CD4-positive, alpha-beta T cell treated with Interleukin-12 subunit alpha and Interleukin-12 subunit beta, for 1 hour (primary cell): ENCODE measurements around the gene ASB10.

Experiments used
- DNase-seq: peaks from one replicate; pipeline ENCODE4 v3.0.0-alpha.2; 2020

ASB10 gene

DNA sequence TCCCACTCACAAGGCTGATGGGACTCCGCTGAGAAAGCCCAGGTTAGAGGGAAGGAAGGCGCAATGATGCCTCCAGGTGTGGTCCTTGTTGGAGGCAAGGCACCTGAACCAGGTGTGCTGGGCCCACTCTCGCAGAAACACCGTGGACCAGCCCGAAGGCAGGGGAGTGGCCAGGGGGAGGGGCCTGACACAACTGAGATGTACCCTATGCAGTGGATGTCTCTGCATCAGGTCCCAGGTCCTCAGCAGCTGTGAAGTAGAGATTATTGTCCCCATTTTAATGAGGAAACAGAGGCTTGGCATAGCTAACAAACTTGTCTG, 51.6 kb downstream of the ASB10 start:
- DNase-seq, result no peak

DNA sequence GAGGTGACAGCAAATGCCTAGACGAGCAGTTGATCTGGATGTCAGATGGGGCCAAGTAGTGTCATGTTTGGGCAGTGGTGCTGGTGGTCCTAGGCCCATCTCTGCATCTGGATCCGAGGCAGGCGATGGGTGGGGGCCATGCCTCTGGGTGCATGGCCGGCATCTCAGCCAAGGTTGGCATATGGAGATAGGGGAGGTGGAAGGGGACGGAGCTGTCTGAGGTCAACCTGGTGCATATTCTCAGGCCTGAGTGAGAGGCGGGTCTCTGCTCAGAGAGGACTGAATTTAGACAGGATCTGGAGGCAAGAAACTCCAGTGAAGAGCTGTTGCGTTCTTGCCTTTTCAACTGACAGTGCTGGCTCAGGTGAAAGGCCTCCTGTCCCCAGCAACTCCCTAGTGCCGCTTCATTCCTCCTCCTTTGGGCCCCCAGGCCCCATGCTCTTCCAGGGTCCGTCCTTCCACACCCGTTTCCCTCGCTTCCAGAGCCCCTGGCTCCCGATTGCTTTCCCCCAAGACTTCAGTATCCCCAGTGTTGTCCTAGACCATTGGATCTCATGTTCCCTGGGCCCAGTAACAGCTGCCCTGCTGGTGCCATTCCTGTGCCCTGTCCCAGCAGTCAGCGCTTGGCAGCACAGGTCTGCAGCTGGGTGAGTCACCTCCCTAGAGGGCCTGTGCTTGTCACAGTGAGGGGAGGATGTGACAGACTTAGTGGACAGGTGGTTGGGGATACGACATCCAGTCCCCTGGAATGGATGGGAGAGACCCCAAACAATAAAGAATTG, 52.1 kb downstream of the ASB10 start:
- no peak for DNase-seq

DNA sequence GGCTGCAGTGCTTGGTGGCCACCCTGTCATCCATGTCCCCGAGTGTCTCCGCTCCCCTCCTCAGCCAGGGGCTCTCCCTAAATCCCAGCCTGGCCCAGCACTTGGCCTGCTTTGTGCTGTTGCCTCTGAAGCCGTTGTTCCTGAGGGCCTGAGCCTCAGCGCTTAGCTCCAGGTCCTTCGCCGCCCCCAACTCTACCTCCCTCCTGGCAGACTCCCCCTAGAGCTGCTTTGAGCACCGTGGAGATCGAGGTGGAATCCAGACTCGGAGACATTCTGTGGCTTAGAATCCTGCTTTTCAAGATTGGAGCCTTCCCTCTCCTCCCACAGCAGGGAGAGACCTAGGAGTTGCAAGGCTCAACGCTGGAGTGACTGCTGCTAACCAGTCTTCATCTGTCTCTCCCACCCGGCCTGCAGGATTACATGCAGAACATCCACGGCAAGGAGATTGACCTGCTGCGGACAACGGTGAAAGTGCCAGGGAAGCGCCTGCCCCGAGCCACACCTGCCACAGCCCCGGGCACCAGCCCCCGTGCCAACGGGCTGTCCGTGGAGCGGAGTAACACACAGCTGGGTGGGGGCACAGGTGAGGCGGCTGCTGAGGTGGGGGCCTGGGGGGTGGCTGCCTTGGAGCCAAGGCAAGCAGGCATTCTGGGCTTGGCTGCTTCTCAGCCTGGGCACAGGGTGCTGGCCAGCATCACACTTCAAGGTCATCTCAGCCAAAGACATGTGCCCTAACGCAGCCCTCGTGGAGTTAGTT, 52.9 kb downstream of the ASB10 start:
- DNase-seq, result no peak

- no peak for DNase-seq
These were observed 53.6 kb downstream of the ASB10 start for GRCh38 chr7:151133266-151133985.

DNA sequence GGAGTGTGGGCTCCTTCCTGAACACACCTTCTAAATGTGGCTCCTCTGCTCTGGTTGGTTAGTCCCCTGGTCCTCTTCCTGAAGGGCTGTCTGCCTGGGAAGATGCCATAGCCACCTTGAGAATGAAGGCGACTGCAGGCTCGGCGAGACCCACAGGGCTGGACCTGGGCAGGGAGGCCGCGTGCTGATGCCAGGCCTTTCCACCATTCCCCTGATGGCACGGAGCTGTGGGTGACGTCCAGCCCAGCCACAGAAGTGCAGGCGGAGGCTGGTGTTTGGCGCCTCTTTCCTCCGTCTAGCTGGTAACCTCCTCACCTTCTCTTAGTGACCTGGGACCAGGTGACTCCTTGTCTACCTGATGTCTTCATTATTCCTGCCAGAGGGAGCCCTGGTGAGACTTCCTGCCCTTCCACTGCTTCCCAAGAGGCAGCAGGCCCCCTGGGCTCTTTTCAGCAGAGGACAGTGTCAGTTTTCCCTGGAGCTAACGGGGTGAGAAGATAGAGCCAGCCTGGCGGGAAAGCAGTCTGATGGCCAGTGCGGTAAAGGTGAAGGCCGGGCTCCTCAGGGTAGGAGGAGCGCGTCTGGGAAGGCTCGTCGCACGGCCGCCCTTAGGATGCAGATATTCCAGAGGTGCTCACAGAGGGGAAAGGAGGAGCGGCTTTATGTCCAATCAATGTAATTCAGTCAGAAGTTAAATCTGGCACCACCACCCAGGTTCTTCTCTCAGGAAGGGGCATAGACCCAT, 54.4 kb downstream of the ASB10 start:
- no peak for DNase-seq

DNA sequence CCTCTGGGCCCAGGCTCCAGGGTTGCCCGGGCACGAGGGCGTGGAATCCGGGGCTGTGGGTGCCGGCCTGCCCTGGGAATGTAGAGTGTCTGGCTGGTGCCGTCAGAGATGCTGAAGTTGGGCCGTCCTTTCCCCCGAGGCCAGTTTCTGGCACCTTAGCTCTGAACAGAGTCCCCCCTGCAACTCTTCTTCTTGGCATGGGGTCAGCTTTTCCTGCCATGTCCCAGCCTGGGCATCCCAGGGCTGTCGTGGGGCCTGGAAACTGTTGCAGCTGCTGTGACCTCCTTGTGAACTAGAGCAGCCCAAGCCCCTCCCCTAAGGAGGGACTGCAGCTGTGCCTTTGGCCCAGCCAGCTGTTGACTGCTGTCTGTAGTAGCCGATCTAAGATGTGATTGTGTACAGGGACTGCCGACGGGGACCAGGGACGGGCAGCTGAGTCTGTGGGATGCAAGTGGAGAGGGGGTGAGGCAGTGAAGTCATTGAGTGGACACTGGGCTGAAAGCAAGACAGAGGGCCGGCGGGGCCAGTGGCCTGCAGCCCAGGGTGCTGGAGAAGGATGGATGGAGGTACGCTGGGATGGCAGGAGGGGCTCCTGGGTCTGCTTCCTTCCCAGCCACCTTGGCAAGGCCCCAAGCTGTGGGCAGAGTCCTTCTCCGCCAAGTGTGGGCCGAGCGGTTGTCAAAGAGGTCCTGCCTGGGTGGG, 55.3 kb downstream of the ASB10 start:
- no peak for DNase-seq

- no peak for DNase-seq
These were observed 55.8 kb downstream of the ASB10 start for GRCh38 chr7:151131224-151131591.

DNA sequence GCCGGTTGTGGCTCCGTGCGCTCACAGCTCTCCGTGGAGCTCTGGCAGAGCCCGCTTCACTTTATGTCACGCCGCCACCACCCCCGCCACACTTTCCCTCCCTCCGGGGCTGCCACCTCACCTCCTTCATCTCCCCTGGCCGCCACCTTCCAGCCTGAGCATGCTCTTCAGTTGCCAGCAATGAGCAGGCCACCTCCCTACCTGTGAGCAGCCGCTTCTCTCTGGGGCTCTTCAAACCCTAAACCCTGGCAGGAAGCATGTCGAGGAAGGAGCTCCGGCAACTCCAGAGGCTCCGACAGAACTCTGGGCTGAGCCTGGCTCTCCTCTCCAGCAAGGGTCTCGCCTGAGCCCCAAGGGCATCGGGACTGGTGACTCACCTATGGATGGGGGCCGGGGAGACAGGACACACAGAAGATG, 56.3 kb downstream of the ASB10 start:
- no peak for DNase-seq

GRCh38 chr7:151129960-151130591, 57.0 kb downstream of the ASB10 start:
- no peak for DNase-seq

GRCh38 chr7:151129117-151129959, 57.7 kb downstream of the ASB10 start:
- no peak for DNase-seq

DNA sequence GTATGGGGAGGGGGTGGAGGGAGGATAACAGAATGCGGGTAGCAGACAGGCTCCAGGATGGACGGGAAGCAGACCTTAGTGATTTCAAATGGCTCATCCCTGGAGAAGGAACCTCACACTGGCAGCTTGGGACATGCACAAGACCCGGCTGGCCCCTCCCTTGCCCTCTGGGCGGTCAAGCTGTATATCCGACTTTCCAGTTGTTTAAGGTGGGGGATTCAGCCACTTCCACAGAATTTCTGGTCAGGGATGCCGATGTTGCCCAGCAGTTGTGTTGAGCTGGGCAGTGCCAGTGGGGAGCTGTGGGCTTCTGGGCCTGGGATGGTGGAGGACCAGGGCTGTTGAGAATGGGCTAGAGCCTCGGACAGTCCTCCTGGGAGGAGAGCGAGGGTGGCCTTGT, 58.3 kb downstream of the ASB10 start:
- DNase-seq, result no peak

GRCh38 chr7:151128144-151128543, 58.9 kb downstream of the ASB10 start:
- DNase-seq, result no peak

DNA sequence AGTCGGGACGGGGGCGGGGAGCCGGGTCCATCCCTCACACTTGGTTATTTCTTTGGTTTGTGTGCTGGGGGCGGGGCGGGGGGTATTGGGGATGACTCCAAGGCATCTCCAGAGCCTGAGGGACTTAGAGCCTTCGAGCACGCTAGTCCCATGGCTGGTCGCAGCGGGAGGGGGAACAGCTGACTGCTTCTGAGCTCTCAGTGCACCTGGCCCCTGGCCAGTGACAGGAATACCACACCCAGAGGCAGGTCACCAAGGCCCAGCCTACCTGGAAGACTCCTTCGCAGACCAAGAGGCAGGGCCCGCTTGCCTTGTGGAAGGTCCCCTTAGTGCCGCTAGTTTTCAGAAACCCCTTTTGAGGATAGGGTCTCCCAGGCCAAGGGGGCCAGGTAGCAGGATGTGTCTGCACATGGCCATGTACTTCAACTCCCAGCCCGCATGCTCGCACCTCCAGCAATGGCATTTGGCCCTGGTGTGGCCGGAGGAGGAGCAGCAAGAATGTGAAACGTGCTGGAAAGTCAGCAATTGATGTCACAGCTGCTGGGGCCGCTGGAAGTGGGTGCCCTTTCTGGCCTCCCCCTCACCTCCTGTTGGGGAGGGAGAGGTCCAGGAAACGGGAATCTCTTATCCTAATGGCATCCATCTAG, 60.4 kb downstream of the ASB10 start:
- DNase-seq, result no peak

DNA sequence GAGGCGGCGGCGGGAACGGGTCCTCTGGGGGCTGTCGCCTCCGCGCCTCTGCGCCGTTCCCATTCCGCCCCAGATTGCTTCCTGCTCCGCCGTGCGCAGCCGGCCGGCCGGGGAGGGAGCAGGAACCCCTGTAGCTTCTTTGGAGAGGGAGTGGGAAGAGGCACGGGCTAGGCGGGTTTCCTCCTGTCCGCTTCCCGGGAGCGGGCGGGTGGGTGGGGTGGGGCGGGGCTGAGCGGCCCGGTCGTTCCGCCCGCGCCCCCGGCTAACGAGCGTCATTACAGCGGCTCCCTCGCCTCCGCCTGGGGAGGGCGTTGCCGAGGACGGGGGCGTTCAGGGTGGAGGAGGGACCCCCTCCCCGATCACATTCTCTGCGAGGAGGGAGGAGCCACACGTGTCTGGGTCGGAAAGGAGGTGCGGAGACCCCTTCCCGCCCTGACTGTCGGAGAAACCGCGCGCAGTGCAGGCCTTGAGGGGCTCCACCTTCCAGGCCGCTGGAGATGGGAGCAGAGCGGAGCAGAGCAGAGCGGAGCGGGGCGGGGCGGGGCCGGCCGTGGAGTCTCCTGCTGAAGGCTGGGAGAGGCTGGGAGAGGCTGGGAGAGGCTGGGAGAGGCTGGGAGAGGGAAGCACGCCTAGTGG, 61.1 kb downstream of the ASB10 start:
- no peak for DNase-seq
